Astrocyte (in vitro differentiated cells and primary cell): Measurements from ENCODE around the gene MLST8.

Experiments
- EZH2 ChIP-seq: IDR thresholded peaks from 2 replicates; pipeline ENCODE4 v1.6.1; 2012; ENCODE audit warnings: mild to moderate bottlenecking, low read length, inconsistent platforms; ENCODE audit not compliant: insufficient read depth
- TF ChIP-seq, protein P1 (sequence below): IDR thresholded peaks from 2 replicates; pipeline ENCODE4 v1.5.1; 2011; ENCODE audit warnings: low read depth, mild to moderate bottlenecking, inconsistent platforms, low read length, moderate library complexity; ENCODE audit not compliant: insufficient read depth

DNA sequence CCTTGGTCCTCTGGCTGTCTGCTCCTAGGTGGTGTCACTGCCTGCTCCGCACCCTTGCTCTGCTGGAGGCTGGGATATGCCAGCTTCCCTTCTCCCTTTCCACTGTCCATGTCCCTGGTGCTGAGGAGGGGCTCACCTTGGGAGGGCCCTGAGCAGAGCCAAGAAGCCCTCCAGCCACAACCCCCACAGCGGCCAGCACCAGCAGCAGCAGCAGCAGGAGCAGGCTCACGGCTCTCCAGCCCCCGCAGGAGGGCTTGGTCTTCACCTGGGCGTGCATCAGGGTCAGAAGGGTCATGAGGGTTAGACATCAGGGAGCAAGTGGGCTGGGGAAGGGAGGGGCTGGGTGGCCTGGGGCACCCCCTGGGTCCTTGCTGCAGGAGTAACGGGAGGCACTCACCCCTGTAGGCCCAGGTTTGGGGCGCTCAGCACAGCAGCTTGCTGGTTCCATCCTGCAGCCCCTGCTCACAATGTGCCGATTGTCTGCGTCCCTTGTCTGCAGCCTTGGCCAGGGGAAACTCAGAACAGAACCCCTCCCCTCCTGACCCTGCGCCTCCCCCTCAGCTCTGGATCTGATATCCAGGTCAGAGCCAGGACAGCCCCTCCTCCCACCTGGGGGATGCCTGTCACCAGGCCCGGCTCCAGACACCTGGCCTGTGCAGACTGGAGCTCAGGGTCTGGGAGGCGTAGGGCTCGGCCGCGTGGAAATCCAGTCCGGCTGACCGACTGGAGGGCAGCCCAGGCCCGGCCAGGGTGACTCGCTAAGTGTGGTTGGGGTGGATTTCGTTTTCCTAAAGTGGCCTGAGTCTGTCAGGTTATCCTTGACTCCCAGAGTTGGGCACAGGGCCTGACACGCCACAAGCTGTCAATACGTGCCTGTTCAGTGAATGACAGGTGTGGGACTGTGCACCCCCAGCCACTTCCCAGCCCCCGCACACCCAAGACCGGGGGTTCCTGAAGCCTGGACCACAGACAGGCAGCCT, 5.4 kb downstream of the MLST8 start, which contains the start of gene BRICD5:
- TF ChIP-seq, protein P1, sequence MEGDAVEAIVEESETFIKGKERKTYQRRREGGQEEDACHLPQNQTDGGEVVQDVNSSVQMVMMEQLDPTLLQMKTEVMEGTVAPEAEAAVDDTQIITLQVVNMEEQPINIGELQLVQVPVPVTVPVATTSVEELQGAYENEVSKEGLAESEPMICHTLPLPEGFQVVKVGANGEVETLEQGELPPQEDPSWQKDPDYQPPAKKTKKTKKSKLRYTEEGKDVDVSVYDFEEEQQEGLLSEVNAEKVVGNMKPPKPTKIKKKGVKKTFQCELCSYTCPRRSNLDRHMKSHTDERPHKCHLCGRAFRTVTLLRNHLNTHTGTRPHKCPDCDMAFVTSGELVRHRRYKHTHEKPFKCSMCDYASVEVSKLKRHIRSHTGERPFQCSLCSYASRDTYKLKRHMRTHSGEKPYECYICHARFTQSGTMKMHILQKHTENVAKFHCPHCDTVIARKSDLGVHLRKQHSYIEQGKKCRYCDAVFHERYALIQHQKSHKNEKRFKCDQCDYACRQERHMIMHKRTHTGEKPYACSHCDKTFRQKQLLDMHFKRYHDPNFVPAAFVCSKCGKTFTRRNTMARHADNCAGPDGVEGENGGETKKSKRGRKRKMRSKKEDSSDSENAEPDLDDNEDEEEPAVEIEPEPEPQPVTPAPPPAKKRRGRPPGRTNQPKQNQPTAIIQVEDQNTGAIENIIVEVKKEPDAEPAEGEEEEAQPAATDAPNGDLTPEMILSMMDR: no peak
- TF ChIP-seq EZH2: no peak
